NK-92 treated with Interleukin-12 subunit alpha and Interleukin-12 subunit beta, amount 100 ng/mL, for 24 hours (cell line): ENCODE results near the gene SOBP.
A peak's percentile ranks its signal among the peaks of the same experiment; 100 is the strongest.

Experiments
- DNase-seq: peaks from one replicate; lab custom pipeline; 2025; lab: John Stamatoyannopoulos, UW

Gene SOBP

GRCh38 chr6:107617341-107617932 is 127.5 kb downstream of the SOBP start:
- DNase-seq: no peak

GRCh38 chr6:107618672-107619071 is 128.8 kb downstream of the SOBP start:
- DNase-seq: peak; percentile 61

- DNase-seq: no peak
Measured at GRCh38 chr6:107620732-107621131, 130.8 kb downstream of the SOBP start.

- DNase-seq: no peak
Measured at GRCh38 chr6:107621229-107621937, 131.5 kb downstream of the SOBP start.

GRCh38 chr6:107622269-107622668 is 132.4 kb downstream of the SOBP start:
- no peak for DNase-seq

GRCh38 chr6:107624050-107624449 is 134.1 kb downstream of the SOBP start:
- DNase-seq: no peak

GRCh38 chr6:107624541-107624940 is 134.6 kb downstream of the SOBP start:
- DNase-seq: no peak

GRCh38 chr6:107625264-107625663 is 135.3 kb downstream of the SOBP start:
- no peak for DNase-seq

GRCh38 chr6:107626645-107627044 is 136.7 kb downstream of the SOBP start:
- no peak for DNase-seq

- no peak for DNase-seq
Measured at GRCh38 chr6:107627969-107628368, 138.1 kb downstream of the SOBP start.

- DNase-seq: no peak
Measured at GRCh38 chr6:107628878-107629277, 139.0 kb downstream of the SOBP start.

GRCh38 chr6:107629548-107630129 is 139.7 kb downstream of the SOBP start:
- no peak for DNase-seq

GRCh38 chr6:107630348-107630977 is 140.5 kb downstream of the SOBP start:
- no peak for DNase-seq

- no peak for DNase-seq
Measured at GRCh38 chr6:107632381-107633136, 142.6 kb downstream of the SOBP start.

- DNase-seq: no peak
Measured at GRCh38 chr6:107633680-107634323, 143.9 kb downstream of the SOBP start.

- DNase-seq: no peak
Measured at GRCh38 chr6:107634324-107635056, 144.6 kb downstream of the SOBP start.

- DNase-seq: no peak
Measured at GRCh38 chr6:107635057-107635515, 145.2 kb downstream of the SOBP start.

GRCh38 chr6:107636486-107636885 is 146.6 kb downstream of the SOBP start:
- no peak for DNase-seq

GRCh38 chr6:107637316-107638315 is 147.7 kb downstream of the SOBP start:
- no peak for DNase-seq

- no peak for DNase-seq
Measured at GRCh38 chr6:107638493-107638892, 148.6 kb downstream of the SOBP start.
